Measurements from ENCODE around the gene ZDHHC8. TPM values are rescaled to one million over a fixed set of nuclear protein-coding genes. Genes with fewer than 3 reads are reported as not detected.

The ZDHHC8 gene
- total RNA-seq, 2 donors from 2014 or later, result 14.1 to 36.6 TPM

GRCh38 chr22:20193761-20194494, 62.3 kb downstream of the ZDHHC8 start:
- no peak overlapping the region for H3K4me3 ChIP-seq
- TF ChIP-seq POLR2AphosphoS5 (IDR thresholded peaks at IDR 0.05), result no peak
- TF ChIP-seq, protein P1, sequence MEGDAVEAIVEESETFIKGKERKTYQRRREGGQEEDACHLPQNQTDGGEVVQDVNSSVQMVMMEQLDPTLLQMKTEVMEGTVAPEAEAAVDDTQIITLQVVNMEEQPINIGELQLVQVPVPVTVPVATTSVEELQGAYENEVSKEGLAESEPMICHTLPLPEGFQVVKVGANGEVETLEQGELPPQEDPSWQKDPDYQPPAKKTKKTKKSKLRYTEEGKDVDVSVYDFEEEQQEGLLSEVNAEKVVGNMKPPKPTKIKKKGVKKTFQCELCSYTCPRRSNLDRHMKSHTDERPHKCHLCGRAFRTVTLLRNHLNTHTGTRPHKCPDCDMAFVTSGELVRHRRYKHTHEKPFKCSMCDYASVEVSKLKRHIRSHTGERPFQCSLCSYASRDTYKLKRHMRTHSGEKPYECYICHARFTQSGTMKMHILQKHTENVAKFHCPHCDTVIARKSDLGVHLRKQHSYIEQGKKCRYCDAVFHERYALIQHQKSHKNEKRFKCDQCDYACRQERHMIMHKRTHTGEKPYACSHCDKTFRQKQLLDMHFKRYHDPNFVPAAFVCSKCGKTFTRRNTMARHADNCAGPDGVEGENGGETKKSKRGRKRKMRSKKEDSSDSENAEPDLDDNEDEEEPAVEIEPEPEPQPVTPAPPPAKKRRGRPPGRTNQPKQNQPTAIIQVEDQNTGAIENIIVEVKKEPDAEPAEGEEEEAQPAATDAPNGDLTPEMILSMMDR (IDR thresholded peaks at IDR 0.05), result no peak
- no peak for TF ChIP-seq POLR2A (IDR thresholded peaks at IDR 0.05)
- H3K9me3 ChIP-seq, result no peaks in the 10 kb centered on the region
- peaks cover 5% of the 10 kb centered on the region for H3K4me1 ChIP-seq (replicated peaks)
- no peaks in the 10 kb centered on the region for H3K36me3 ChIP-seq
- DNase-seq (ENCODE audit: low spot score), result no peak
- no peaks in the 10 kb centered on the region for H3K27me3 ChIP-seq (replicated peaks; ENCODE audit: insufficient read depth)
- WGBS, result 68% methylated on average over 14 of the region's 17 CpGs
- H3K27ac ChIP-seq, result no peak overlapping the region
- intact Hi-C loops (cut with DNase I), result no loop called here

GRCh38 chr22:20194681-20195593, 63.3 kb downstream of the ZDHHC8 start:
- WGBS, result 83% methylated on average over 14 of the region's 15 CpGs
- Histone ChIP-seq H3K27ac (no peak overlapping the region), H3K4me1 (replicated peaks) (peaks cover 5% of the 10 kb centered on the region), H3K36me3 (no peaks in the 10 kb centered on the region), H3K27me3 (replicated peaks; ENCODE audit: insufficient read depth) (no peaks in the 10 kb centered on the region), H3K9me3 (no peaks in the 10 kb centered on the region), H3K4me3 (no peak overlapping the region)
- no peak for DNase-seq (ENCODE audit: low spot score)
- intact Hi-C loops (cut with DNase I), result no loop called here
- TF ChIP-seq POLR2AphosphoS5 (IDR thresholded peaks at IDR 0.05), result no peak
- TF ChIP-seq POLR2A (IDR thresholded peaks at IDR 0.05), result no peak
- TF ChIP-seq, protein P1 (IDR thresholded peaks at IDR 0.05), result no peak

DNA sequence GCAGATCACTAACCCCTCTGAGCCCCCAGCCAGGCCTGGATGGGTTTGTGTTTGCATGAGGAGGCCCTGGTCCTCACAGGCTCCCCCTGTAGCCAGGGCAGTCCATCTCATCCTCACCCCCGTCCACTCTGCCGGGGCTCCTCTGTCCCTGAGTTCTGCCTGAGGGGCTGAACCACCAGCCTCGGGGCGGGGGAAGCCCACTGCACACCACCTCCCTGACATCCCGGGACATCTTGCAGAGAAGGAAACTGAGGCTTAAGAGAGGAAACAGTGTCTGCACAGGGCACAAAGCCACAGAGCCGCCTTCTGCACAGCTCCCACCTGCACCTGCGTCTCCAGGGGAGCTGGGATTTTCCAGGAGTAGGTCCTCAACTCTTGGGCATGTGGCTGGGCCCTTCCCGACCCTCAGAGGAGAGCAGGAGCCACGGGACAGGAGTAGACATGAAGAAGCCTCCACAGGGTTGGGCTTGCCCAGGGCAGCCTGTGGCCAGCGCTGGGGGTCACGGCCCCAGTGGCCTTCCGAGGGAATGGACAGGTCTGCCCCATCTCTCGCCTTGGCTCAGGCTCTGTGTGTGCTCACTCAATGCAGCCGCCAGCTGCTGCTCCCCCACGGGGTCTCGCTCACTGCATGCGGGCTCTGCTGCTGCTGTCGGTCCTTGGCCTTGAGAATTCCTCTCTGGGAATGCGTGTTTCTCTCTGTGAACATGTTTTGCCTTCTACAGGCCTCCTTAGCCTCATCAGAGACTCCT, 64.7 kb downstream of the ZDHHC8 start:
- Histone ChIP-seq H3K27me3 (replicated peaks; ENCODE audit: insufficient read depth) (no peaks in the 10 kb centered on the region), H3K36me3 (no peaks in the 10 kb centered on the region), H3K9me3 (no peaks in the 10 kb centered on the region), H3K27ac (no peak overlapping the region), H3K4me1 (replicated peaks) (peaks cover 5% of the 10 kb centered on the region), H3K4me3 (no peak overlapping the region)
- intact Hi-C loops (cut with DNase I), result no loop called here
- TF ChIP-seq, protein P1 (IDR thresholded peaks at IDR 0.05), result no peak
- TF ChIP-seq POLR2AphosphoS5 (IDR thresholded peaks at IDR 0.05), result no peak
- no peak for TF ChIP-seq POLR2A (IDR thresholded peaks at IDR 0.05)
- WGBS, result 83% methylated on average over 19 of the region's 19 CpGs
- DNase-seq (ENCODE audit: low spot score), result no peak

MicroRNAs within 50 kb of the gene (microRNA counts, 767-probe panel; counts per million panel counts)
- 0 to 431 counts per million in 2 donors for microRNA hsa-miR-1306-3p

Small RNAs within 50 kb of the gene (microRNA-seq; reads per million reads assigned to microRNA genes)
- 0.34 reads per million for gene MIR6816

Small RNAs within 50 kb of the gene (small RNA-seq; reads per million reads assigned to genes)
- gene MIR6816, result 0 to 0.09 reads per million in 2 donors
- gene RF00599, result 0 reads per million in 2 donors

Other genes starting within 250 kb of the ZDHHC8 start
- 100 to 1,000 TPM; 456 to 513 TPM for gene COMT, start 190.0 kb upstream of the ZDHHC8 start, total RNA-seq
- 10 to 100 TPM; 62.1 to 84.5 TPM for gene TXNRD2, start 190.0 kb upstream of the ZDHHC8 start, total RNA-seq
- 10 to 100 TPM; 39.6 to 65.9 TPM for gene ARVCF, start 115.0 kb upstream of the ZDHHC8 start, total RNA-seq
- gene TANGO2, start 110.7 kb upstream of the ZDHHC8 start, total RNA-seq, result 10 to 100 TPM; 34.3 to 40.1 TPM
- 10 to 100 TPM; 20.9 to 47.6 TPM for gene DGCR8, start 51.6 kb upstream of the ZDHHC8 start, total RNA-seq
- gene RANBP1, start 15.7 kb upstream of the ZDHHC8 start, total RNA-seq, result 100 to 1,000 TPM; 108 to 204 TPM
- gene TRMT2A, start 14.6 kb upstream of the ZDHHC8 start, total RNA-seq, result 100 to 1,000 TPM in 1 of 2 donors, 10 to 100 TPM in 1; 65.8 to 123 TPM
- 1 to 10 TPM in 1 of 2 donors, not detected in 1; 1.2 TPM for gene CCDC188, start 19.3 kb downstream of the ZDHHC8 start, total RNA-seq
- 1 to 10 TPM; 4.4 to 6.0 TPM for gene RTN4R, start 136.5 kb downstream of the ZDHHC8 start, total RNA-seq
- 100 to 1,000 TPM; 101 to 109 TPM for gene DGCR6L, start 188.3 kb downstream of the ZDHHC8 start, total RNA-seq